Measurements from ENCODE around the gene DOK3. TPM values are rescaled to one million over a fixed set of nuclear protein-coding genes. Genes with fewer than 3 reads are reported as not detected.

DOK3 gene
- total RNA-seq, 4 donors from 2014 or later: 0.60 to 17.2 (median 7.8) TPM

- no peak for DNase-seq
- no peak for TF ChIP-seq EP300 (IDR thresholded peaks at IDR 0.05; ENCODE audit: low read depth)
- no peak for TF ChIP-seq POLR2AphosphoS5 (IDR thresholded peaks at IDR 0.05)
- TF ChIP-seq POLR2A (IDR thresholded peaks at IDR 0.05): no peak
- TF ChIP-seq CTCF (IDR thresholded peaks at IDR 0.05): no peak
- H3K36me3 ChIP-seq: no peaks in the 10 kb centered on the region
- H3K27me3 ChIP-seq: no peaks in the 10 kb centered on the region
- 75% methylated on average over 22 of the region's 22 CpGs; no CpG with 5 or more reads in 1 of the 2 donors for WGBS, 2 donors (ENCODE audit: low coverage in 1 of 2)
- H3K4me3 ChIP-seq: no peak overlapping the region
- peaks cover 10 to 30% (median 16%) of the 10 kb centered on the region in 4 donors for H3K4me1 ChIP-seq
- intact Hi-C loops (cut with DNase I; ENCODE audit: low total_unique reads): no loop called here
- no peaks in the 10 kb centered on the region for H3K9me3 ChIP-seq
- H3K27ac ChIP-seq: peak overlapping the region in 3 of 4 donors; percentile 41 to 91 (median 72)
- in situ Hi-C loops (cut with MboI; ENCODE audit: low pct_ligation_motif_present in 1 of 4, low pct_unique_long_range_greater_than_20kb in 1 of 4, low sequenced_read_pairs in 3 of 4): no loop called here
These were observed 25.4 kb downstream of the DOK3 start for GRCh38 chr5:177483994-177484901.

GRCh38 chr5:177483042-177483441 lies 26.6 kb downstream of the DOK3 start:
- intact Hi-C loops (cut with DNase I; ENCODE audit: low total_unique reads): no loop called here
- in situ Hi-C loops (cut with MboI; ENCODE audit: low pct_ligation_motif_present in 1 of 4, low pct_unique_long_range_greater_than_20kb in 1 of 4, low sequenced_read_pairs in 3 of 4): no loop called here
- no peak for DNase-seq
- no peaks in the 10 kb centered on the region for H3K9me3 ChIP-seq
- H3K4me3 ChIP-seq: no peak overlapping the region
- TF ChIP-seq CTCF (IDR thresholded peaks at IDR 0.05): no peak
- no peak for TF ChIP-seq POLR2AphosphoS5 (IDR thresholded peaks at IDR 0.05)
- no peak for TF ChIP-seq EP300 (IDR thresholded peaks at IDR 0.05; ENCODE audit: low read depth)
- TF ChIP-seq POLR2A (IDR thresholded peaks at IDR 0.05): no peak
- no peaks in the 10 kb centered on the region for H3K36me3 ChIP-seq
- H3K27ac ChIP-seq: peak overlapping the region in 3 of 4 donors; percentile 72 to 91 (median 82)
- peaks cover 16 to 42% (median 24%) of the 10 kb centered on the region in 4 donors for H3K4me1 ChIP-seq
- WGBS, 2 donors (ENCODE audit: low coverage in 1 of 2): 97 to 100% methylated on average over 2 to 9 of the region's 9 CpGs
- H3K27me3 ChIP-seq: no peaks in the 10 kb centered on the region

- 82 to 91% methylated on average over 7 to 10 of the region's 10 CpGs for WGBS, 2 donors (ENCODE audit: low coverage in 1 of 2)
- TF ChIP-seq CTCF (IDR thresholded peaks at IDR 0.05) (no peak), POLR2AphosphoS5 (IDR thresholded peaks at IDR 0.05) (no peak), POLR2A (IDR thresholded peaks at IDR 0.05) (no peak), EP300 (IDR thresholded peaks at IDR 0.05; ENCODE audit: low read depth) (no peak)
- Histone ChIP-seq H3K4me3 (no peak overlapping the region), H3K36me3 (no peaks in the 10 kb centered on the region), H3K9me3 (no peaks in the 10 kb centered on the region), H3K27me3 (no peaks in the 10 kb centered on the region), H3K27ac (peak overlapping the region; percentile 72 to 91 (median 78)), H3K4me1 (peaks cover 17 to 45% (median 24%) of the 10 kb centered on the region in 4 donors)
- in situ Hi-C loops (cut with MboI; ENCODE audit: low pct_ligation_motif_present in 1 of 4, low pct_unique_long_range_greater_than_20kb in 1 of 4, low sequenced_read_pairs in 3 of 4) (no loop called here), intact Hi-C loops (cut with DNase I; ENCODE audit: low total_unique reads) (no loop called here)
- no peak for DNase-seq
These were observed 27.2 kb downstream of the DOK3 start for GRCh38 chr5:177482359-177482795.

- TF ChIP-seq EP300 (IDR thresholded peaks at IDR 0.05; ENCODE audit: low read depth) (no peak), POLR2A (IDR thresholded peaks at IDR 0.05) (no peak), CTCF (IDR thresholded peaks at IDR 0.05) (no peak), POLR2AphosphoS5 (IDR thresholded peaks at IDR 0.05) (peak in 1 of 3 donors; percentile 22)
- Histone ChIP-seq H3K27me3 (no peaks in the 10 kb centered on the region), H3K4me3 (no peak overlapping the region), H3K36me3 (no peaks in the 10 kb centered on the region), H3K4me1 (peaks cover 17 to 46% (median 24%) of the 10 kb centered on the region in 4 donors), H3K27ac (peak overlapping the region; percentile 72 to 91 (median 78)), H3K9me3 (no peaks in the 10 kb centered on the region)
- in situ Hi-C loops (cut with MboI; ENCODE audit: low pct_ligation_motif_present in 1 of 4, low pct_unique_long_range_greater_than_20kb in 1 of 4, low sequenced_read_pairs in 3 of 4) (no loop called here), intact Hi-C loops (cut with DNase I; ENCODE audit: low total_unique reads) (no loop called here)
- DNase-seq: no peak
- WGBS, 2 donors (ENCODE audit: low coverage in 1 of 2): 54 to 80% methylated on average over 2 to 14 of the region's 14 CpGs
These were observed 29.9 kb downstream of the DOK3 start for GRCh38 chr5:177479774-177480173.

Measured in transverse colon (tissue), 4 donors.